ENCODE results near the gene TM9SF1.
"Not testable (repeated sequence)": the region's sequence is repeated elsewhere in the genome, so short reads cannot be mapped to it uniquely, and the experiment has no call there.

Gene TM9SF1

DNA sequence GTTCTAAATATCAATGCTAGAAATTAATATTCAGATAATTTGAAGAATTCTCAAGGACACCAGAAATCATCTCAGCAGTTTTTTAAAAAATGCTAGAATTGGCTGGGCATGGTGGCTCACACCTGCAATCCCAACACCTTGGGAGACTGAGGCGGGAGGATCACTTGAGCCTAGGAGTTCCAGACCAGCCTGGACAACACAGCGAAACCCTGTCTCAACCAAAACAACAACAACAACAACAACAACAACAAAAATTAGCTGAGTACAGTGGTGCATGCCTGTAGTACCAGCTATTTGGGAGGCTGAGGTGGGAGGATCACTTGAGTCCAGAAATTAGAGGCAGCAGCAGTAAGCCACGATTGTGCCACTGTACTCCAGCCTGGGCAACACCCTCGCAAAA is 23.8 kb upstream of the TM9SF1 start:
- Histone ChIP-seq H3K9me3 (ENCODE audit: control insufficient read depth, low read depth, low read length) (no peaks in the 10 kb centered on the region), H3K9ac (ENCODE audit: low read length) (no peak overlapping the region), H3K36me3 (ENCODE audit: control insufficient read depth, low read depth, low read length) (peaks cover under 1% of the 10 kb centered on the region), H3K4me1 (ENCODE audit: control insufficient read depth, low read depth, low read length) (no peaks in the 10 kb centered on the region), H3K27ac (ENCODE audit: low read length) (no peak overlapping the region), H3K27me3 (ENCODE audit: control insufficient read depth, insufficient read depth, low read length) (no peaks in the 10 kb centered on the region), H3K4me3 (ENCODE audit: low read length) (no peak overlapping the region)

DNA sequence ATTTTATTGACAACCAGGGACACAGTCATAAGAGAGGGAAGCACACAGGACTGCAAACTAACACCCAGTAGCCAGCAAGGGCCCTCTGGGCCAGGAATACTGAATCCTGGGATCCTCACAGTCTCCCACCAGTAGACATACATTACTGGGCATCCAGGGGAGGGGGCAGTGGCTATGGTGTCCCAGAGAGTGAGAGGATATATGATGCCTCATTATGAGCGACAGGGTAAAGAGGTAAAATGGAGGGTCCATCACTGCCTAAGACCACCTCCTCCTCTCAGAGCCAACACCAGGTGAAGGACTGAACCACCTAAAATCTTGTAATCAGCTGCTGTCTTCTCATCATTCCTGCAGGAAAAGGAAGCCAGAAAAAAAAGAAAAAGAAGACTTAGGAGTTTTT is 21.6 kb upstream of the TM9SF1 start:
- H3K9ac ChIP-seq (ENCODE audit: low read length); H3K27me3 ChIP-seq (ENCODE audit: control insufficient read depth, insufficient read depth, low read length); H3K4me1 ChIP-seq (ENCODE audit: control insufficient read depth, low read depth, low read length); H3K4me3 ChIP-seq (ENCODE audit: low read length); H3K27ac ChIP-seq (ENCODE audit: low read length); H3K36me3 ChIP-seq (ENCODE audit: control insufficient read depth, low read depth, low read length); H3K9me3 ChIP-seq (ENCODE audit: control insufficient read depth, low read depth, low read length): not testable (repeated sequence)

DNA sequence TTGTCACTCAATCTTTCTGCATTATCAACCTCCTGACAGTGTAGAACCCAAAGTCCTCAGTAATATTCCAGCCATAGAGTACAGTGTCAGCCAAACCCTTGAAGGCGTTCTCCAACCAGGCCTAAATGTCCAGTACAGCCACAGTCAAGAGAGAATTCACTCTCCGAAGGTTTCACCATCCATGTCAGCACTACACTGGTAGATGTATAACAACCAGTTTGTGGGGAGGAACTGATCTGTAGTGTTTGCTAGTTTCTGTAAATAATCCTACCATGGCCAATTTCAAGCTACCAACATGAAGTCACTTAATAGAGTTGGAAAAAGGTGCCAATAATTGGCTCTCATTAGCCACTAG is 21.1 kb upstream of the TM9SF1 start:
- peaks cover 10% of the 10 kb centered on the region for H3K36me3 ChIP-seq (ENCODE audit: control insufficient read depth, low read depth, low read length)
- H3K4me3 ChIP-seq (ENCODE audit: low read length) = peak overlapping the region; percentile 79
- peaks cover 5% of the 10 kb centered on the region for H3K4me1 ChIP-seq (ENCODE audit: control insufficient read depth, low read depth, low read length)
- H3K9me3 ChIP-seq (ENCODE audit: control insufficient read depth, low read depth, low read length) = no peaks in the 10 kb centered on the region
- H3K27me3 ChIP-seq (ENCODE audit: control insufficient read depth, insufficient read depth, low read length) = no peaks in the 10 kb centered on the region
- no peak overlapping the region for H3K9ac ChIP-seq (ENCODE audit: low read length)
- H3K27ac ChIP-seq (ENCODE audit: low read length) = no peak overlapping the region

DNA sequence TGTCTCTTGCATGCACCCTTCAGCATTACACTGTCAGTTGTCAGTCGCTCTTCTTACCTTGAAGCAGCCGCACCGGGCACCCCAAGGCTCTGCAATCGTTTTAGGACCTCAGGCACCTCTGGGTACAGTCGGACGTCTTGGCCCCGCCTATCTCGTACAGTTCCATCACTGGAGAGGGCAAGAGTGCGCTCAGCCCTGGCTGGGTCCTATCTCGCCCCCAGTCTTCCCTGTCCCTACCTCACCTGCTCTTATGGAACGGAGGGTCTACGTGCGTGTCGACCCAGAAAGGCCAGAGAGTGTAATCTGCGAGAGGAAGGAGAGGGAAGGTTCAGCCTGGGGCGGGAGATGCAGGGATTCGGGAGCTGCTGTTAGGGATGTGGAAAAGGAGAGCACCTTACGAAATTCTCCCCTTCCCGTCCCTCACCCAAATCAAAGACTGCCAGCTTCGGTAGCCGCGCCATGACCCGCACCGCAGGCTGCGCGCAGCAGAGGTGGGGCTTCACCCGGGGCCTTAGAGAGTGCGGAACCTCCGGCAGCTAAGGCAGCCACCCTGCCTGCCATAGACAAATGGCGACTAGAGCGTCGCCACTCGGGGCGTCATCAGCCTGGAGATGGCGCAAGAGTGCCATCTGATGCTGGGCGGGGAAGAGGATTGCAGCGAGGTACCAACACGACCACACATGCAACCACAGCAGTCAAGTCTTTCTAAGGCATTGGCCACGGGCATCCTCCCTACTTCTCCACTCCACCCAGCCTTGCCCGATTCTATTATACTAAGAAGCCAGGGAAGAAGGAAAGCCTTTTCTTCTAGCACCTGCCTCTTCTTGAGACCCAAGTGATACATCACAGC is 20.5 kb upstream of the TM9SF1 start, which contains the start of gene MDP1:
Gene MDP1 (minus strand): TSS at position 572 of the 850 bp plus-strand sequence. CDS start 111 bp downstream, at position 461.
- Histone ChIP-seq H3K27ac (ENCODE audit: low read length) (peak within 1 kb of the TSS; percentile 55), H3K36me3 (ENCODE audit: control insufficient read depth, low read depth, low read length) (peaks cover 15% of the 10 kb centered on the region), H3K4me1 (ENCODE audit: control insufficient read depth, low read depth, low read length) (peaks cover 5% of the 10 kb centered on the region), H3K27me3 (ENCODE audit: control insufficient read depth, insufficient read depth, low read length) (no peaks in the 10 kb centered on the region), H3K4me3 (ENCODE audit: low read length) (peak within 1 kb of the TSS; percentile 79), H3K9me3 (ENCODE audit: control insufficient read depth, low read depth, low read length) (no peaks in the 10 kb centered on the region), H3K9ac (ENCODE audit: low read length) (peak within 1 kb of the TSS; percentile 79)

DNA sequence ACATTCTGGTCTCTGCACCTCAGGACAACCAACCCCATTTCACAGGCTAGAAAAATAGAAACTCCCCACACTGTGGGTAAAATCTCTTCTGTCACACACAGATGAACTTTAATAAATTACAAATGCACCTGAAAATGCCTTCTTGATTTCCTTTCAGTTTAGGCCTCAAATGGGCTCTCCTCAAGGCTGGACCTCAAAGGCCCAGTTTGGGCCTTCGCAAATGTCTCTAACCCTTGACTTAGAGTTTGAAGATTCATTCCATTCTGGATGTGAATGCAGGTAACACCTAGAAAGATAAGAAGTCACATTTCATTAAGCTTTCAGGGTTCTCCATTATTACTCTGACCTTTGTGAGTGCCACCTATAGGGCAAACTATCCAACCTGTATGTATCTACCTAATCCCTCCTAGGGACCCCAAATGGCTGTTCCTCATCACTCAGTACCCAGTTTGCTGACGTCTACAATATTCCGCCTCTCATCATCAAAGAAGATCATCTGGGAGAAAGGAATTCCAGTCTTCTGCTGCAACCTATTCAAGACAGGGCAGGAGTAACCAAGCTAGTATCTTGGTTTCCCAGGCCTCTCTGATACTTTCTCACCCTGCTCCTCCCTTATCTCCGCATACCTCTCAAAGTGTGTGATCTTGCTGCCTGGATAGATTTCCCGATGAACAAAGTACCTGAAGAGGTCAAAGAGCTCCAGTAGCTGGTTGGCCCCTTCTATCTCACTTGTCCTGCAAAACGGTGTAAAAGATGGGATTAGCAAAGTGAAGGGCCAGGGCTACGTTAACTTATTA is 18.8 kb upstream of the TM9SF1 start:
- Histone ChIP-seq H3K27me3 (ENCODE audit: control insufficient read depth, insufficient read depth, low read length) (no peaks in the 10 kb centered on the region), H3K9ac (ENCODE audit: low read length) (peak overlapping the region; percentile 95), H3K27ac (ENCODE audit: low read length) (peak overlapping the region; percentile 75), H3K4me3 (ENCODE audit: low read length) (peak overlapping the region; percentile 92), H3K36me3 (ENCODE audit: control insufficient read depth, low read depth, low read length) (peaks cover 31% of the 10 kb centered on the region), H3K9me3 (ENCODE audit: control insufficient read depth, low read depth, low read length) (no peaks in the 10 kb centered on the region), H3K4me1 (ENCODE audit: control insufficient read depth, low read depth, low read length) (peaks cover 5% of the 10 kb centered on the region)

DNA sequence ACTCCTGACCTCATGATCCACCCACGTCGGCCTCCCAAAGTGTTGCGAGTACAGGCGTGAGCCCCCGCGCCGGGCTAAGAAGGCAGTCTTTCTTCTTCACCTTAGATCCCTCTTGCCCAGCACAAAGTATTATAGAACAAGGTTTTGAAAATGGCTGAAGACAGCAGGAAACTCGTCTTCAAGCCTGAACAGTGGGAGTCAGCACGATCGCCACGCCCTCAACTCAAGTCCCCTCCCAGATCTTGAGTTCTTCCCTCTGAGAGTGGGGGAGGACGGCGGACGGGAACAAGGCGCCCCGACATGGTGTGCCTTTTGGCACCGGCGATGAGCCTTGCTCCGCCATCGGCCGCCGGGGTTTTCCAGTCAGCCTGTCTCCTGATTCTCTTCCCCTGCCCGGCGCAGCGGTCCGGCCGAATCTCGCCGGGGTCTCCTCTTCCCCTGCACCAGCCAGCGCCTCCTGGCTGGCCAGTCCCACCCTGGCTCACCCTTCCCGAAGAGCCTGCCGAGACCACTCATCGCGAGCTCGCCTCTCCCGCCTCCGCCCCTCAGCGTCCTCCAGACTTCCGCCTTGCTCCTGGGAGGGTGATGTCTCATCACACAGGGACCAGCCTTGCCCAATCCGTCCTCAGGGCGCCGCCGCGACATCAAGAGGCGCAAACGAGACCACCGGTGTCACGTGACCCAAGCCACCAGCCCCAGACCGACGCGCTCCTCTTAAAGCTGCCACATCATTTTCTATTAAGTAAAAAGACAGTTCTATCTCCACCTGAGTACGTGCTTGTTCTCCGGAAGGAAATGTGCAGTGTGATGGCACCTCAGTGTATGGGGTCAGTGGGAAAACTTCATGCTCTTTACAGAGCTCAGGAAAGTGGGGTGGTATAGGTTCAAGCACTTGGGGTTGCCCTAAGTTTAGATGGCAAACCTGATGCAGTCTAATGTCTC is 18.0 kb upstream of the TM9SF1 start, which contains the start of gene CHMP4A:
Gene CHMP4A (minus strand): TSS at position 565 of the 942 bp plus-strand sequence. CDS start 49 bp downstream, at position 516.
- peak within 1 kb of the TSS; percentile 94 for H3K27ac ChIP-seq (ENCODE audit: low read length)

DNA sequence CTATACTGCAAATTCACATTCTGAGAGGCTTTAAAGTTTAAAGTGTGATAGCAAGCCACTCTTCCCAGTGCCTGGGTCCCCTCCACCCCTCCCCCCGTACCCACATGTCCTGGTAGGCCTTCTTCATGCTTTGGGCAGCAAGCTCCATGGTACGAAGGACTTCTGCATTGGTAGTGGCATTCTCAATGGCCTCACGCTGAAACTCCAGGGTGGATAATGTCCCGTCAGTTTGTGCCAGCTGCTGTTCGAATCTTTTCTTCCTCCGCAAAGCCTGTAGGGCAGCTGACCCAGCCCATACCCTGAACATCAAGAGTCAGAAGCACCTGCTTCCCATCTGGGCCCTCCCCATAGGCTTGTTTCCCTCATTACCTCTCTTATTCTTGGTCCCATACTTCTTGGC is 16.1 kb upstream of the TM9SF1 start:
- Histone ChIP-seq H3K36me3 (ENCODE audit: control insufficient read depth, low read depth, low read length) (peaks cover 53% of the 10 kb centered on the region), H3K9me3 (ENCODE audit: control insufficient read depth, low read depth, low read length) (no peaks in the 10 kb centered on the region), H3K27ac (ENCODE audit: low read length) (no peak overlapping the region), H3K4me3 (ENCODE audit: low read length) (no peak overlapping the region), H3K27me3 (ENCODE audit: control insufficient read depth, insufficient read depth, low read length) (no peaks in the 10 kb centered on the region), H3K4me1 (ENCODE audit: control insufficient read depth, low read depth, low read length) (peaks cover 5% of the 10 kb centered on the region), H3K9ac (ENCODE audit: low read length) (no peak overlapping the region)

More for the DNA sequence above, 18.0 kb upstream of the TM9SF1 start, which contains the start of gene CHMP4A:
- Histone ChIP-seq H3K27me3 (ENCODE audit: control insufficient read depth, insufficient read depth, low read length) (no peaks in the 10 kb centered on the region), H3K9ac (ENCODE audit: low read length) (peak within 1 kb of the TSS; percentile 95), H3K9me3 (ENCODE audit: control insufficient read depth, low read depth, low read length) (no peaks in the 10 kb centered on the region), H3K4me3 (ENCODE audit: low read length) (peak within 1 kb of the TSS; percentile 92), H3K4me1 (ENCODE audit: control insufficient read depth, low read depth, low read length) (peaks cover 5% of the 10 kb centered on the region), H3K36me3 (ENCODE audit: control insufficient read depth, low read depth, low read length) (peaks cover 35% of the 10 kb centered on the region)

DNA sequence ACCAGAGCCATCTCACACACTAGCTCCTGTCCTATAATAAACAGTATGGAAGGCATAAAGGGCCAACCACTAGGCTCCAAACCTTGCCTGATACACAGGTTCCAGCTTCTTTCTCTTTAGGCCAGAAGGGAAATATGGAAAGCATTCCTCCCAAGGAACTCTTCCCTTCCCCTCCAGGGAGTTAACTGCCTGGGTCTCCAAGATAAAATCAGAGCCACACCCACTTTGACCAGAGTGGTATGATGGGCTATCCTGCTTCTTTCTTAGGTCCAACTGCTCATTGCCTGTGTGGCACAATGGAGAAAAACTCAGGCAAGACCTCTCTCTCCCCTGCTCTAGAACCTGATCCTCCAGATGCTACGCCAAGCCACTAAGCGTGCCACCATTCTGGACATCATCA is 12.4 kb upstream of the TM9SF1 start:
- Histone ChIP-seq H3K9ac (ENCODE audit: low read length) (no peak overlapping the region), H3K27ac (ENCODE audit: low read length) (no peak overlapping the region), H3K36me3 (ENCODE audit: control insufficient read depth, low read depth, low read length) (peaks cover 59% of the 10 kb centered on the region), H3K9me3 (ENCODE audit: control insufficient read depth, low read depth, low read length) (no peaks in the 10 kb centered on the region), H3K4me3 (ENCODE audit: low read length) (no peak overlapping the region), H3K4me1 (ENCODE audit: control insufficient read depth, low read depth, low read length) (peaks cover 6% of the 10 kb centered on the region), H3K27me3 (ENCODE audit: control insufficient read depth, insufficient read depth, low read length) (no peaks in the 10 kb centered on the region)

DNA sequence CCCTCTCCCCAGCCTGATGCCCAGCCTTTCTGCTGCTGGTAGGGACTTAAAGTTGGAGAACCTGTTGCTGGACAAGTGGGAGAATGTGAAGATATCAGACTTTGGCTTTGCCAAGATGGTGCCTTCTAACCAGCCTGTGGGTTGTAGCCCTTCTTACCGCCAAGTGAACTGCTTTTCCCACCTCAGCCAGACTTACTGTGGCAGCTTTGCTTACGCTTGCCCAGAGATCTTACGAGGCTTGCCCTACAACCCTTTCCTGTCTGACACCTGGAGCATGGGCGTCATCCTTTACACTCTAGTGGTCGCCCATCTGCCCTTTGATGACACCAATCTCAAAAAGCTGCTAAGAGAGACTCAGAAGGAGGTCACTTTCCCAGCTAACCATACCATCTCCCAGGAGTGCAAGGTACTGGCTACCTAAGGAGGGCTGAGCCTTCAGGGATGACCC is 11.9 kb upstream of the TM9SF1 start:
- no peak overlapping the region for H3K27ac ChIP-seq (ENCODE audit: low read length)
- peaks cover 59% of the 10 kb centered on the region for H3K36me3 ChIP-seq (ENCODE audit: control insufficient read depth, low read depth, low read length)
- no peaks in the 10 kb centered on the region for H3K9me3 ChIP-seq (ENCODE audit: control insufficient read depth, low read depth, low read length)
- H3K27me3 ChIP-seq (ENCODE audit: control insufficient read depth, insufficient read depth, low read length) = no peaks in the 10 kb centered on the region
- peaks cover 6% of the 10 kb centered on the region for H3K4me1 ChIP-seq (ENCODE audit: control insufficient read depth, low read depth, low read length)
- H3K9ac ChIP-seq (ENCODE audit: low read length) = no peak overlapping the region
- H3K4me3 ChIP-seq (ENCODE audit: low read length) = no peak overlapping the region

DNA sequence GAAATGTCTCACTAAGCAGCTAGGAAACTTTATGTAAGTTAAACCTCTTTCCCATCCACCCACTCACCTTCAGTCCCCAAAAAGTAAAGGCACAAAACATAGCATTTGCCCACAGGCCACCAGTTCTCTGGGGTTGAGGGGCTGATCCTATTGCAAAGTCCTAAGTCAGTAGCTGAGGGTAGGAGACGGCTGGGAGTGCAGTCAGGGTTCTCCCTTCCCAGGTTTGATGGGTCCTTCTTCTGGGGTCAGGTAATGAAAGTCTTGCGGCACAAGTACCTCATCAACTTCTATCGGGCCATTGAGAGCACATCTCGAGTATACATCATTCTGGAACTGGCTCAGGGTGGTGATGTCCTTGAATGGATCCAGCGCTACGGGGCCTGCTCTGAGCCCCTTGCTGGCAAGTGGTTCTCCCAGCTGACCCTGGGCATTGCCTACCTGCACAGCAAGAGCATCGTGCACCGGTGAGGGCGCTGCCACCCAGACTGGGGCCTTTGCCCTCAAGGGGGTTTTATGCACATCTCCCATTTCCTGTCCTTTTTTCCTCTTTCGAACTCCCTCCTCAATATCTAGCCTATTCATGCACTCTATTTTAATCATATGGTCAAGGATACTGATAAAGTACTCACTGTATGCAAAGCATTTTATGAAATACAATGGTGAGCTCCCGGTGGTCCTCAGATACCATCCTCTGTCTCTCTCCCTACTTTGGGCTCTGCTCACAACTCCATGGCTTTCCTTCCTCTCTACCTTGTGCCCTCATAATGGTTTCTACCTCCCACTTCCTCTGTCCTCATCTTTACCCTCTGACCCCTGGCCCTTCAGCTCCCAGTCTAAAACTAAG is 11.2 kb upstream of the TM9SF1 start:
- no peaks in the 10 kb centered on the region for H3K27me3 ChIP-seq (ENCODE audit: control insufficient read depth, insufficient read depth, low read length)
- no peaks in the 10 kb centered on the region for H3K9me3 ChIP-seq (ENCODE audit: control insufficient read depth, low read depth, low read length)
- peaks cover 6% of the 10 kb centered on the region for H3K4me1 ChIP-seq (ENCODE audit: control insufficient read depth, low read depth, low read length)
- H3K27ac ChIP-seq (ENCODE audit: low read length) = no peak overlapping the region
- peaks cover 56% of the 10 kb centered on the region for H3K36me3 ChIP-seq (ENCODE audit: control insufficient read depth, low read depth, low read length)
- no peak overlapping the region for H3K9ac ChIP-seq (ENCODE audit: low read length)
- H3K4me3 ChIP-seq (ENCODE audit: low read length) = no peak overlapping the region

Data from iPS-18a (cell line).